ENCODE data around the gene CEACAM18.

GRCh38 chr19:51472607-51473006, 5.7 kb upstream of the CEACAM18 start:
- TF ChIP-seq CTCF (IDR thresholded peaks at IDR 0.05; ENCODE audit: poor library complexity) (no peak), EZH2 (IDR thresholded peaks at IDR 0.05; ENCODE audit: borderline replicate concordance) (no peak)

Measured in hepatocyte (in vitro differentiated cells).